PC-3 (cell line): ENCODE data around the gene NOC2L. TPM values are rescaled to one million over a fixed set of nuclear protein-coding genes. Genes with fewer than 3 reads are reported as not detected.

Experiments used
- ATAC-seq: fragments of 200-7000 bp; cut with Tn5 transposase; 2 replicates; pipeline ENCODE4 v1.9.1; 2020; ENCODE audit warnings: mild to moderate bottlenecking, moderate library complexity
- BruUV-seq: library from RNA; stranded (reverse); fragments of 400-500 nt; replicated peaks from 2 replicates; lab custom pipeline; 2021; lab: Mats Ljungman, UMichigan
- CTCF ChIA-PET: fragments of 300-600 bp; sonication (Branson Sonifier 250); formaldehyde crosslinking; loops from one replicate; lab custom pipeline; 2022; ENCODE audit warnings: antibody characterized with exemption; lab: Charles Lee
- POLR2A ChIA-PET: fragments of 300-600 bp; sonication (Branson Sonifier 250); formaldehyde crosslinking; loops from one replicate; lab custom pipeline; 2022; ENCODE audit warnings: antibody characterized with exemption; ENCODE audit not compliant: unreplicated experiment; lab: Charles Lee
- DNase-seq: peaks from one replicate; pipeline ENCODE4 v3.0.0-alpha.2; 2015
- H2AFZ ChIP-seq: fragments of 300-600 bp; sonication (generic); 2 replicates; pipeline ENCODE4 v1.6.0; 2016; ENCODE audit warnings: antibody characterized with exemption, low read length
- H3F3A ChIP-seq: fragments of 300-600 bp; sonication (generic); one replicate; pipeline ENCODE4 v1.6.0; 2017; ENCODE audit warnings: antibody characterized with exemption, low read length, control low read depth, mild to moderate bottlenecking; ENCODE audit not compliant: unreplicated experiment
- H3K27ac ChIP-seq: fragments of 300-600 bp; sonication (generic); 2 replicates; pipeline ENCODE4 v1.5.1; 2016; ENCODE audit warnings: mild to moderate bottlenecking, low read length
- H3K27me3 ChIP-seq: fragments of 300-600 bp; sonication (generic); 2 replicates; pipeline ENCODE4 v1.6.1; 2016; ENCODE audit warnings: low read length, mixed read lengths
- H3K36me3 ChIP-seq: fragments of 300-600 bp; sonication (generic); 2 replicates; pipeline ENCODE4 v1.6.1; 2016; ENCODE audit warnings: low read depth, mixed run types, low read length, mixed read lengths
- H3K4me1 ChIP-seq: fragments of 300-600 bp; sonication (generic); 2 replicates; pipeline ENCODE4 v1.5.1; 2016; ENCODE audit warnings: low read length; ENCODE audit not compliant: insufficient read depth
- H3K4me2 ChIP-seq: fragments of 300-600 bp; sonication (generic); 2 replicates; pipeline ENCODE4 v1.6.0; 2016; ENCODE audit warnings: low read length
- H3K4me3 ChIP-seq: fragments of 300-600 bp; sonication (generic); 2 replicates; pipeline ENCODE4 v1.5.1; 2016; ENCODE audit warnings: mild to moderate bottlenecking, low read length, mixed read lengths
- H3K79me2 ChIP-seq: fragments of 300-600 bp; sonication (generic); 2 replicates; pipeline ENCODE4 v1.6.1; 2017; ENCODE audit warnings: low read length, mixed read lengths
- H3K9ac ChIP-seq: fragments of 300-600 bp; sonication (generic); 2 replicates; pipeline ENCODE4 v1.6.0; 2016; ENCODE audit warnings: mild to moderate bottlenecking, low read length
- H3K9me2 ChIP-seq: fragments of 300-600 bp; sonication (generic); replicated peaks from 2 replicates; pipeline ENCODE4 v1.6.1; 2016; ENCODE audit warnings: mixed run types, low read length, mixed read lengths
- H3K9me3 ChIP-seq: fragments of 300-600 bp; sonication (generic); 2 replicates; pipeline ENCODE4 v1.6.1; 2016; ENCODE audit warnings: low read length, mixed read lengths
- H4K20me1 ChIP-seq: fragments of 300-600 bp; sonication (generic); 2 replicates; pipeline ENCODE4 v1.6.1; 2016; ENCODE audit warnings: low read length, mixed read lengths
- EZH2 ChIP-seq: fragments of 300-600 bp; sonication (generic); IDR thresholded peaks from one replicate; pipeline ENCODE4 v1.6.1; 2017; ENCODE audit warnings: antibody characterized with exemption, mild to moderate bottlenecking, low read length; ENCODE audit not compliant: unreplicated experiment
- EZH2phosphoT487 ChIP-seq: fragments of 300-600 bp; sonication (generic); IDR thresholded peaks from 2 replicates; pipeline ENCODE4 v1.6.1; 2018; ENCODE audit warnings: mild to moderate bottlenecking, antibody characterized with exemption, low read length, borderline replicate concordance
- intact Hi-C: fragments of 100-400 bp; cut with micrococcal nuclease; formaldehyde crosslinking; loops from 2 replicates; pipeline ENCODE4 v1.9.0; 2023
- total RNA-seq: library from RNA; depleted of rRNA; stranded (reverse); fragments of >200 nt; gene quantifications from 2 replicates; pipeline ENCODE4 v1.2.3, GENCODE V29; 2014
- TF ChIP-seq, protein P1 (sequence below): fragments of 300-600 bp; sonication (generic); conservative IDR thresholded peaks from 2 replicates; pipeline ENCODE4 v1.5.1; 2017; ENCODE audit warnings: antibody characterized with exemption, low read depth, mild to moderate bottlenecking, low read length

NOC2L gene
- total RNA-seq, 1 experiment from 2014 or later = 262 TPM

DNA sequence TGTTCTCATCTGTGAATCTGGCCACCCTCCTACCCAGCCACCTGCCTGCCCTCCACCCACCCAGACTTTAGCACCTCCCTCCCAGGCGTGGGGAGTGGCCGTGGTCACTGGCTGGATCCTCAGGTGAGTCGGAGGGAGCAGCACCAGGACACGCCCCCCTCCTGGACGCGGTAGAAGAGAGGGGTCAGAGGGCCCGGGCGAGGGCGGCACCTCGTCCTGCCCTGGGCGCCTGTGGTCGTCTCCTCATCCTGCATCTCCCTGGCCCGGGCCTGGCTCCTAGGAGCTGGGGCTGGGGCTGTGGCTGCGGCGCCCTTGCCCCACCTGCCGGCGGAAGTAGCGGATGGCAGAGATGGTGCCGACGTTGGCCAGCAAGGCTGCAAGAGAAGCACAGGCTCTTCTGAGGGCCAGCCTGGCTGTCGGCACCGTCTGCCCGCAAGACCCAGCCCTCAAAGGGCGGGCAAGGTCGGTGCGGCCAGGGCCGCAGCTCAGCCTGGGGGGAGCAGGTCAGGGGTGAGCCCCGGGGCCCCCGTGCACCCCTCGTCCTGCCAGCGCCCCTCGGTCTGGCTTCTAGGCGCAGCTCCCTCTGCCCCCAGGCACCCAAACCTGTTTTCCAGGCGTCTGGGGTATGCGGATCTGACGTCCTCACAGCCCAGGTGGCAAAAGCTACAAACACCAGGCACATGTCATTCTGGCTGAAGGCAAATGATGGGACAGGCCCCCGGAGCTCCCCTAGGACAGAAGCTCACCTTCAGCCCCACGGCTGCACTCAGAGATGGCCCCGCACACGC, 17.0 kb upstream of the NOC2L start:
- H3K27ac ChIP-seq = peak overlapping the region; percentile 57
- H3K36me3 ChIP-seq = no peaks in the 10 kb centered on the region
- POLR2A ChIA-PET = interaction anchor here (0.6 to 0.8 kb wide), 3 partner anchors 24 to 638 kb away, joined by 3 to 7 read pairs (median 4); no protein-coding TSS in a partner anchor
- H2AFZ ChIP-seq = peak overlapping the region; percentile 80
- no peak for TF ChIP-seq EZH2
- TF ChIP-seq, protein P1, sequence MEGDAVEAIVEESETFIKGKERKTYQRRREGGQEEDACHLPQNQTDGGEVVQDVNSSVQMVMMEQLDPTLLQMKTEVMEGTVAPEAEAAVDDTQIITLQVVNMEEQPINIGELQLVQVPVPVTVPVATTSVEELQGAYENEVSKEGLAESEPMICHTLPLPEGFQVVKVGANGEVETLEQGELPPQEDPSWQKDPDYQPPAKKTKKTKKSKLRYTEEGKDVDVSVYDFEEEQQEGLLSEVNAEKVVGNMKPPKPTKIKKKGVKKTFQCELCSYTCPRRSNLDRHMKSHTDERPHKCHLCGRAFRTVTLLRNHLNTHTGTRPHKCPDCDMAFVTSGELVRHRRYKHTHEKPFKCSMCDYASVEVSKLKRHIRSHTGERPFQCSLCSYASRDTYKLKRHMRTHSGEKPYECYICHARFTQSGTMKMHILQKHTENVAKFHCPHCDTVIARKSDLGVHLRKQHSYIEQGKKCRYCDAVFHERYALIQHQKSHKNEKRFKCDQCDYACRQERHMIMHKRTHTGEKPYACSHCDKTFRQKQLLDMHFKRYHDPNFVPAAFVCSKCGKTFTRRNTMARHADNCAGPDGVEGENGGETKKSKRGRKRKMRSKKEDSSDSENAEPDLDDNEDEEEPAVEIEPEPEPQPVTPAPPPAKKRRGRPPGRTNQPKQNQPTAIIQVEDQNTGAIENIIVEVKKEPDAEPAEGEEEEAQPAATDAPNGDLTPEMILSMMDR = peak; percentile 69
- H3K79me2 ChIP-seq = no peaks in the 10 kb centered on the region
- H3K9me3 ChIP-seq = no peaks in the 10 kb centered on the region
- H3K9me2 ChIP-seq = no peaks in the 10 kb centered on the region
- no peaks in the 10 kb centered on the region for H3K27me3 ChIP-seq
- peaks cover 13% of the 10 kb centered on the region for H3K4me1 ChIP-seq
- CTCF ChIA-PET = interaction anchor here (0.6 to 1.5 kb wide), 2 partner anchors 9 to 88 kb away, joined by 4 to 14 read pairs; partner anchors contain the start of gene PLEKHN1
- ATAC-seq (peak; percentile 93), DNase-seq (peak; percentile 80)
- BruUV-seq = no TSS peak
- H3F3A ChIP-seq = no peaks in the 10 kb centered on the region
- H4K20me1 ChIP-seq = no peaks in the 10 kb centered on the region
- H3K9ac ChIP-seq = peak overlapping the region; percentile 53
- peak overlapping the region; percentile 98 for H3K4me2 ChIP-seq
- H3K4me3 ChIP-seq = peak overlapping the region; percentile 64
- intact Hi-C loops = no loop called here

DNA sequence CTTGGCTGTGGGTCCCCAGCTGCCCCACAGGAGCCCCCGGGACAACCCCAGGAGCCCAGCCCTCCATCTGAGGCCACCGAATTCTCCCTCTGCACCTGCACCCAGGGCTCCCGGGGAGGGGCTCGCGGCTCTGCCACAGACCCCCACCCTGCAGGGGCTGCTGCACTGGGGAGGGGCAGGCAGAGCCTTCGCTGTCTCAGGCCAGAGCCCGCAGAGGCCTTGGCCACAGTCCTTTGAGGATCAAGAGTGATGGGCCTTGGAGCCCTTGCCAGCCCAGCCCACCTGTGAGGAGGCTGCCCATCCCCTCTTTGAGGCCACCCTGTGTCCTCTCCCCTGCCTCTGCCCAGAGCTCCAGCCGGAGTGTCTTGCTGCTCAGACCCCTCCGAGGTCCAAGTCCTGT, 16.3 kb upstream of the NOC2L start:
- CTCF ChIA-PET = interaction anchor here (1.5 kb wide), 1 partner anchor 9 kb away, joined by 14 read pairs; the partner anchor contains the start of gene PLEKHN1
- no peak for ATAC-seq

More for the DNA sequence above, 16.3 kb upstream of the NOC2L start:
- peaks cover 13% of the 10 kb centered on the region for H3K4me1 ChIP-seq
- no peak overlapping the region for H2AFZ ChIP-seq
- peak overlapping the region; percentile 64 for H3K4me3 ChIP-seq
- POLR2A ChIA-PET = interaction anchor here (0.6 kb wide), 1 partner anchor 25 kb away, joined by 3 read pairs; no protein-coding TSS in a partner anchor
- intact Hi-C loops = no loop called here
- H3K9me3 ChIP-seq = no peaks in the 10 kb centered on the region
- H3K27me3 ChIP-seq = no peaks in the 10 kb centered on the region
- no peaks in the 10 kb centered on the region for H3K36me3 ChIP-seq
- TSS peak; percentile 49 for BruUV-seq
- TF ChIP-seq EZH2phosphoT487 (no peak), EZH2 (no peak)
- TF ChIP-seq, protein P1 = no peak
- no peaks in the 10 kb centered on the region for H4K20me1 ChIP-seq
- H3K9me2 ChIP-seq = no peaks in the 10 kb centered on the region
- DNase-seq = no peak
- no peak overlapping the region for H3K27ac ChIP-seq
- H3K9ac ChIP-seq = no peak overlapping the region
- H3K79me2 ChIP-seq = no peaks in the 10 kb centered on the region
- no peaks in the 10 kb centered on the region for H3F3A ChIP-seq
- H3K4me2 ChIP-seq = peak overlapping the region; percentile 98
